ENCODE measurements around the gene CNDP2.
A peak's percentile ranks its signal among the peaks of the same experiment; 100 is the strongest.
"Not testable (repeated sequence)": the region's sequence is repeated elsewhere in the genome, so short reads cannot be mapped to it uniquely, and the experiment has no call there.

Gene CNDP2

GRCh38 chr18:74473976-74474640 is 22.1 kb upstream of the CNDP2 start:
- no peak for DNase-seq

GRCh38 chr18:74476140-74476539 is 20.0 kb upstream of the CNDP2 start:
- no peak for DNase-seq

DNA sequence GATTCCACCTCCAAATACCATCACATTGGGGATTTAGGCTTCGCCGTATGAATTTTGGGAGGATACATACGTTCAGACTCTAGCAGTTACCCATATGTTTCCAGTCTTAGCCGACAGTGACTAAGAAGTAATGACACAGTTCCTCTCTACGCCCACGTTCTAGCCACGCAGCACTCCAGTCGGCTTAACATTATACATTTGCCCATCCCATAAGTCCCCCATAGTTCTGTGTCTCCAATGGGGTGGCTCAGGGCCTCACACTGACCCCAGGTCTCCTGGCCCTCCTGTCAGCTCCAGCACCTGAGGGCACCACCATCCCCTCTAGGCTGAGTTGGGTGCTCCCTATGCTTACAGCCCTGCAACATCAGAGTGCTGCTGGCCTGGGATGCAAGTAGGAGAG is 18.4 kb upstream of the CNDP2 start:
- no peak for DNase-seq

DNA sequence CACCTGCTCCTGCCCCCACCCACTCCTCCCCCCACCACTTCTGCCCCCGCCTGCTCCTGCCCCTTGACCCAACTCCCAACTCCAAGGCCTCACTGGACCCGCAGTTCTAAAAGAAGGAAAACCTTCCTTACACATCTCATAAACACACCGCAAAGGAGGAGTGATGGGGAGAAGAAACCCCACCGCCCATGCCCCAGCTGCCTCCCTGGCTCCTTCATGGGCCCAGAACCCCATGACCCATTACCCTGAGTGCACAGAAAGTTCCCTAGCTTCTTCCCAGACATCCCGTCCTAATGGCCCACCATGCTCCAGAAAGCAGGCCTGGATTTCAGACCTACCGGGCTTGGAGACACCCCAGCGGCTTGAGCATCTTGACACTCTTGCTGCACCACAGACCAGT is 17.8 kb upstream of the CNDP2 start:
- DNase-seq, result no peak

DNA sequence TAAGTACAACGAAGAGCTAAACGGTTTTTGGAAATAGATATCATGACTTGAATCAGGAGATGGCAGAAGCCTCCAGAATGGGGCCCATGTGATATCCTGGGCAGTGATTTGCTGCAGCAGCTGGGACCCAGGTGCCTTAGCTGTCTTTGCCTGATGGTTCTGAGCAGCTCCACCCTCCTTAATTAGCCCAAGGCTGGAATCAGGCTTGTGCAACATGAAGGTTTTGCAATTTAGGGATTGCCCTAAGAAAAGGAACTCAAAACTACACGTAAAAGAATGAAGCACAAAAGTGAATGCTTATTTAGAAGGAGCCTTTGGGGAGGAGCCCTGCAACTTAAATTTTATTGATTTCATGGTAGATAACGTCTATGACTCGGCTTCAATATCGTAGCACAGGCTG is 17.3 kb upstream of the CNDP2 start:
- no peak for DNase-seq

GRCh38 chr18:74479486-74480148 is 16.5 kb upstream of the CNDP2 start:
- no peak for DNase-seq

GRCh38 chr18:74480149-74480651 is 16.0 kb upstream of the CNDP2 start:
- no peak for DNase-seq

GRCh38 chr18:74482697-74483096 is 13.5 kb upstream of the CNDP2 start:
- no peak for DNase-seq

DNA sequence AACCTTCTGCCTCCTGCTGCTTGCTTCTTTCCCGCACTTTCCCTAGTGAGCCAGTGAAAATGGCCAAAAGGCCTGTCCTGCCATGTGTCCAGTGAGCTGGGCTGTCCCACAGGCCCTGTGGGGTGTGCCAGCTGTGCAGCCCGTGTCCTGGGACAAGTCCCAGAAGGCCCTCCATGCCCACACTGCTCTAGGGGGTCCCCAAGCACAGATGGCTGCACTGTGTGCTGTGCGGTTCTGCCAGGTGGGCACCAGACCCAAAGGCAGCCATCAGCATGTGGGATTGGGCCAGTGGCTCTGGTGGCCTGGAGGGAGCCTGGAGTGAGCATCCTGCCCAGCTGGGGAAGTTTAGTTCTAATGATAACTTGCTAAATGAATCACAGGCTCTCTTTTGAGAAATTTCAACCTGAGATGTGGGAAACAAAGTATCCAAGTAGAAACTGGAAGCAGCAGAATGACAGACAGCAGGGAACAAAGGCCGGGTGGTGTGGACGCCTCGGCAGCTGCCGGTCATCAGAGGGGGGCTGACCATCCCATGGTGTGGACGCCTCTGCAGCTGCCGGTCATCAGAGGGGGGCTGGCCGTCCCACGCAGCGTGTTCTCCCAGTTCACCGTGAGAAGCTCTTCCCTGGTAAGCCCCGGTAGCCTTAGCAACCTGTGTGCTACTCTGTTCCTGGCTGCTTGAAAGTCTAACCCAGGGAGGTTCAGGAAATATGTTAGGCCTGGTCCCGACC is 9.9 kb upstream of the CNDP2 start:
- no peak for DNase-seq

- DNase-seq, result no peak
These were observed 7.8 kb upstream of the CNDP2 start for GRCh38 chr18:74488354-74488753.

DNA sequence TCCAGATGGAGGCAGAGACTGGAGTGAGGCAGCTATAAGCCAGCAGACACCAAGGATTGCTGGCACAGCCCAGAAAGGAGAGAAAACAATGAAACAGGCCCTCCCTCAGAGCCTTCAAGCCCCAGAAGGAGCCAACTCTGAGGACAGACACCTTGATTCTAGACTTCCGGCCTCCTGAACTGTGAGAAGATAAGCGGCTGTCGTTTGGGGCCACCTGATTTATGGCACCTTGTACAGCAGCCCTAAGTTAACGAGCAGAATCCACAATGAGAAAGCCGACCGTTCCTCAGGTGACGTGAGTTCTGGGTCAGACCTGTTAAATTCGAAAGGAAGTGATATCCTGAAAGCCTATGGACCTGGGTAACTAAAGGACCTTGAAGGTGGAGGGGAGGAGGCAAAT is 7.3 kb upstream of the CNDP2 start:
- DNase-seq, result no peak

- no peak for DNase-seq
These were observed 6.5 kb upstream of the CNDP2 start for GRCh38 chr18:74489676-74490075.

GRCh38 chr18:74492259-74492658 is 3.9 kb upstream of the CNDP2 start:
- DNase-seq, result no peak

- DNase-seq, result peak; percentile 59
These were observed 2.5 kb upstream of the CNDP2 start for GRCh38 chr18:74493689-74494088.

- DNase-seq, result no peak
These were observed 1.6 kb upstream of the CNDP2 start for GRCh38 chr18:74494514-74494913.

- DNase-seq, result peak; percentile 68
These were observed 553 bp downstream of the CNDP2 start for GRCh38 chr18:74496508-74497323.

GRCh38 chr18:74497324-74497676 is 1.1 kb downstream of the CNDP2 start:
- DNase-seq, result no peak

DNA sequence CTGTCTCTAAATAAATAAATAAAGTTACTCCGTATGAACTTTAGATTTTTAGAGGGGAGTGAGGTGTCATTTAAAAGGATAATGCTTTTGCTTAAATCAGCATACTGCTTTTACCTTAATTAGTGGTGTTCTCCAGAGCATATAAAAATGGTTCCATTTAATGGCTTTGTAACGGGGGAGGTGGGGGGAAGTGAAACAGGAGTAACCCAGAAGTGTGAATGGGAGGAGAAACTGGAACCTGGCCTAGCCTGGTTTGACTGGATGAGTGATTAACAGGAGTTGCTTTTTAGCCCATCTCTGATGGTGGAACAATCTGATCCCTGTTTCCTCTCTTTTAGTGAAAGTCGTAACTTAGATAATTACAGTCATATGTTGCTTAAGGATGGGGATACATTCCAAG is 1.6 kb downstream of the CNDP2 start:
- DNase-seq, result no peak

- peak; percentile 92 for DNase-seq
These were observed 2.8 kb downstream of the CNDP2 start for GRCh38 chr18:74498712-74499627.

- no peak for DNase-seq
These were observed 3.5 kb downstream of the CNDP2 start for GRCh38 chr18:74499633-74500032.

GRCh38 chr18:74500372-74500771 is 4.2 kb downstream of the CNDP2 start:
- DNase-seq, result no peak

- DNase-seq, result not testable (repeated sequence)
These were observed 4.6 kb downstream of the CNDP2 start for GRCh38 chr18:74500774-74501173.

Data from NCI-H510A (cell line).